Endothelial cell of umbilical vein (primary cell): ENCODE data around the gene TENM4.

Experiments used
- EZH2 ChIP-seq: IDR thresholded peaks from 2 replicates; pipeline ENCODE4 v1.6.1; 2012; ENCODE audit warnings: borderline replicate concordance, low read depth, mild to moderate bottlenecking, moderate library complexity, low read length, inconsistent platforms; ENCODE audit not compliant: severe bottlenecking
- TF ChIP-seq, protein P1 (sequence below), 2 donors: IDR thresholded peaks; 1 replicate in 1 of 2; 2 replicates in 1 of 2; pipeline ENCODE4 v1.5.1; 2011; ENCODE audit warnings: low read length in 2 of 2, mild to moderate bottlenecking in 2 of 2, moderate library complexity in 2 of 2, control low read depth in 1 of 2, inconsistent platforms in 1 of 2, low read depth in 1 of 2; ENCODE audit not compliant: insufficient read depth in 1 of 2; ENCODE audit errors: extremely low read depth in 1 of 2

DNA sequence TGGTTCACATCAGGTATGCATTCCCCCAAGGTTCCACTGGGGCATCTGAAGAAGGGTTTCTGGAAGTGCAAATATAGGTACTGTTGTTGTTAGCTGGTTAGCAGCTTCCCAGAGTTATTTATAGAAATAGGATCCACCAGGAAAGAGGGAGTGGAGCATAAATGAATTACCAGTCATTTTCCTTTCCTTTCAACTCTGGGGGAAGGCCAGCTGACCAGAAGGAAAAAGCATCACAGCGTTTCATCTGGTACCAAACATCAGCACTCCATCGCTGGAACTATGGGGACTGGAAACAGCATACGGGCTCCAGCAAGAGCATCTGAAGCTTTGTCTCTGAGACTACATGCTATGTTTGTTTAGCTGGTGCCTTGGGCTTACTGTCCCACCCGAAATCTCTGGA, 487.9 kb downstream of the TENM4 start:
- TF ChIP-seq EZH2 = no peak
- TF ChIP-seq, protein P1, sequence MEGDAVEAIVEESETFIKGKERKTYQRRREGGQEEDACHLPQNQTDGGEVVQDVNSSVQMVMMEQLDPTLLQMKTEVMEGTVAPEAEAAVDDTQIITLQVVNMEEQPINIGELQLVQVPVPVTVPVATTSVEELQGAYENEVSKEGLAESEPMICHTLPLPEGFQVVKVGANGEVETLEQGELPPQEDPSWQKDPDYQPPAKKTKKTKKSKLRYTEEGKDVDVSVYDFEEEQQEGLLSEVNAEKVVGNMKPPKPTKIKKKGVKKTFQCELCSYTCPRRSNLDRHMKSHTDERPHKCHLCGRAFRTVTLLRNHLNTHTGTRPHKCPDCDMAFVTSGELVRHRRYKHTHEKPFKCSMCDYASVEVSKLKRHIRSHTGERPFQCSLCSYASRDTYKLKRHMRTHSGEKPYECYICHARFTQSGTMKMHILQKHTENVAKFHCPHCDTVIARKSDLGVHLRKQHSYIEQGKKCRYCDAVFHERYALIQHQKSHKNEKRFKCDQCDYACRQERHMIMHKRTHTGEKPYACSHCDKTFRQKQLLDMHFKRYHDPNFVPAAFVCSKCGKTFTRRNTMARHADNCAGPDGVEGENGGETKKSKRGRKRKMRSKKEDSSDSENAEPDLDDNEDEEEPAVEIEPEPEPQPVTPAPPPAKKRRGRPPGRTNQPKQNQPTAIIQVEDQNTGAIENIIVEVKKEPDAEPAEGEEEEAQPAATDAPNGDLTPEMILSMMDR (IDR thresholded peaks at IDR 0.05; ENCODE audit: extremely low read depth in 1 of 2, insufficient read depth in 1 of 2, low read depth in 1 of 2, low read length in 2 of 2) = no peak
